ENCODE data around the gene FAM118A. TPM values are rescaled to one million over a fixed set of nuclear protein-coding genes. Genes with fewer than 3 reads are reported as not detected.

FAM118A gene
- total RNA-seq, 1 experiment from 2014 or later = 37.9 TPM

- H3K27ac ChIP-seq (ENCODE audit: insufficient read length, low read depth, low read length) = no peak overlapping the region
- H3K79me2 ChIP-seq (ENCODE audit: insufficient read depth, low read length) = no peaks in the 10 kb centered on the region
- H3K9ac ChIP-seq (ENCODE audit: extremely low read depth, insufficient read length, low read length) = no peak overlapping the region
- no peaks in the 10 kb centered on the region for H3K9me3 ChIP-seq (ENCODE audit: control insufficient read depth, low read depth, low read length)
- H4K8ac ChIP-seq (replicated peaks; ENCODE audit: insufficient read length, low read depth, low read length) = no peak overlapping the region
- no peak overlapping the region for H3T11ph ChIP-seq (ENCODE audit: low read length)
- no peak overlapping the region for H2AFZ ChIP-seq (ENCODE audit: low read length)
- no peak overlapping the region for H2BK5ac ChIP-seq (ENCODE audit: insufficient read length, low read length)
- H3K79me1 ChIP-seq (ENCODE audit: insufficient read depth, low read depth, low read length, poor library complexity, severe bottlenecking) = no peaks in the 10 kb centered on the region
- Mint-ChIP-seq H3K27me3 (ENCODE audit: low read depth) (no peaks in the 10 kb centered on the region), H3K4me1 (no peaks in the 10 kb centered on the region), H3K4me3 (no peak overlapping the region), H3K27ac (peak overlapping the region in 1 of 3 experiments; percentile 61; a peak in 1 of 7 replicates), H3K9me3 (no peaks in the 10 kb centered on the region; a peak in 1 of 5 replicates), H3K36me3 (ENCODE audit: insufficient read depth in 1 of 3, low read depth in 3 of 3) (peaks cover 10 to 70% (median 62%) of the 10 kb centered on the region in 3 experiments; a peak in 6 of 7 replicates)
- no peak overlapping the region for H3K23ac ChIP-seq (ENCODE audit: insufficient read length, low read depth, low read length)
- H4K5ac ChIP-seq (ENCODE audit: insufficient read length, low read depth, low read length) = no peak overlapping the region
- no peak overlapping the region for H3K4ac ChIP-seq (ENCODE audit: low read depth, low read length)
- H3K27me3 ChIP-seq (ENCODE audit: insufficient read depth, low read length) = no peaks in the 10 kb centered on the region
- H3K14ac ChIP-seq (ENCODE audit: insufficient read depth, low read length) = no peak overlapping the region
- DNase-seq = no peak
- no peaks in the 10 kb centered on the region for H3K23me2 ChIP-seq (ENCODE audit: insufficient read length, low read depth, low read length, poor library complexity, severe bottlenecking)
- H3K56ac ChIP-seq (ENCODE audit: insufficient read length, low read depth, low read length) = no peak overlapping the region
- WGBS (ENCODE audit: extremely low coverage, insufficient read length, low lambda C conversion rate) = no CpG with 5 or more reads among the region's 9 CpGs
- no peaks in the 10 kb centered on the region for H3K4me1 ChIP-seq (ENCODE audit: insufficient read depth, low read length)
- H2AK5ac ChIP-seq (ENCODE audit: insufficient read length, low read length) = no peak overlapping the region
- no peak overlapping the region for H2BK15ac ChIP-seq (ENCODE audit: low read depth, low read length)
- H2BK120ac ChIP-seq (ENCODE audit: low read depth, low read length, poor library complexity, severe bottlenecking) = no peak overlapping the region
- TF ChIP-seq, protein P1, sequence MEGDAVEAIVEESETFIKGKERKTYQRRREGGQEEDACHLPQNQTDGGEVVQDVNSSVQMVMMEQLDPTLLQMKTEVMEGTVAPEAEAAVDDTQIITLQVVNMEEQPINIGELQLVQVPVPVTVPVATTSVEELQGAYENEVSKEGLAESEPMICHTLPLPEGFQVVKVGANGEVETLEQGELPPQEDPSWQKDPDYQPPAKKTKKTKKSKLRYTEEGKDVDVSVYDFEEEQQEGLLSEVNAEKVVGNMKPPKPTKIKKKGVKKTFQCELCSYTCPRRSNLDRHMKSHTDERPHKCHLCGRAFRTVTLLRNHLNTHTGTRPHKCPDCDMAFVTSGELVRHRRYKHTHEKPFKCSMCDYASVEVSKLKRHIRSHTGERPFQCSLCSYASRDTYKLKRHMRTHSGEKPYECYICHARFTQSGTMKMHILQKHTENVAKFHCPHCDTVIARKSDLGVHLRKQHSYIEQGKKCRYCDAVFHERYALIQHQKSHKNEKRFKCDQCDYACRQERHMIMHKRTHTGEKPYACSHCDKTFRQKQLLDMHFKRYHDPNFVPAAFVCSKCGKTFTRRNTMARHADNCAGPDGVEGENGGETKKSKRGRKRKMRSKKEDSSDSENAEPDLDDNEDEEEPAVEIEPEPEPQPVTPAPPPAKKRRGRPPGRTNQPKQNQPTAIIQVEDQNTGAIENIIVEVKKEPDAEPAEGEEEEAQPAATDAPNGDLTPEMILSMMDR (conservative IDR thresholded peaks at IDR 0.05) = no peak
- H3K18ac ChIP-seq (ENCODE audit: insufficient read length, low read depth, low read length) = no peak overlapping the region
- H4K91ac ChIP-seq (ENCODE audit: insufficient read length, low read depth, low read length) = no peak overlapping the region
- no peak overlapping the region for H3K4me2 ChIP-seq (ENCODE audit: insufficient read depth, insufficient read length, low read length)
- H2BK20ac ChIP-seq (ENCODE audit: low read depth, low read length, poor library complexity, severe bottlenecking) = no peak overlapping the region
- no peaks in the 10 kb centered on the region for H4K20me1 ChIP-seq (ENCODE audit: control insufficient read depth, insufficient read depth, insufficient read length)
- H2BK12ac ChIP-seq (ENCODE audit: insufficient read length, low read depth, low read length) = no peak overlapping the region
Observed at GRCh38 chr22:45331486-45331885, 21.8 kb downstream of the FAM118A start.
